IPS-18a (cell line): ENCODE data around the gene IL1A.

Source experiments
- H3K27ac ChIP-seq: one replicate; pipeline ENCODE4 v1.5.1; 2013; ENCODE audit warnings: low read length
- H3K27me3 ChIP-seq: one replicate; pipeline ENCODE4 v1.6.1; 2013; ENCODE audit warnings: mild to moderate bottlenecking, low read length; ENCODE audit not compliant: control insufficient read depth, insufficient read depth
- H3K36me3 ChIP-seq: one replicate; pipeline ENCODE4 v1.6.1; 2013; ENCODE audit warnings: low read depth, low read length; ENCODE audit not compliant: control insufficient read depth
- H3K4me1 ChIP-seq: one replicate; pipeline ENCODE4 v1.6.1; 2013; ENCODE audit warnings: low read depth, low read length; ENCODE audit not compliant: control insufficient read depth
- H3K4me3 ChIP-seq: one replicate; pipeline ENCODE4 v1.5.1; 2013; ENCODE audit warnings: low read length
- H3K9ac ChIP-seq: one replicate; pipeline ENCODE4 v1.6.1; 2013; ENCODE audit warnings: mild to moderate bottlenecking, low read length, moderate library complexity
- H3K9me3 ChIP-seq: one replicate; pipeline ENCODE4 v1.6.1; 2013; ENCODE audit warnings: low read depth, low read length; ENCODE audit not compliant: control insufficient read depth

IL1A gene

GRCh38 chr2:112730216-112730615 lies 54.1 kb downstream of the IL1A start:
- Histone ChIP-seq H3K4me1 (no peaks in the 10 kb centered on the region), H3K27me3 (no peaks in the 10 kb centered on the region), H3K9me3 (no peaks in the 10 kb centered on the region), H3K4me3 (no peak overlapping the region), H3K36me3 (no peaks in the 10 kb centered on the region), H3K9ac (no peak overlapping the region), H3K27ac (no peak overlapping the region)

DNA sequence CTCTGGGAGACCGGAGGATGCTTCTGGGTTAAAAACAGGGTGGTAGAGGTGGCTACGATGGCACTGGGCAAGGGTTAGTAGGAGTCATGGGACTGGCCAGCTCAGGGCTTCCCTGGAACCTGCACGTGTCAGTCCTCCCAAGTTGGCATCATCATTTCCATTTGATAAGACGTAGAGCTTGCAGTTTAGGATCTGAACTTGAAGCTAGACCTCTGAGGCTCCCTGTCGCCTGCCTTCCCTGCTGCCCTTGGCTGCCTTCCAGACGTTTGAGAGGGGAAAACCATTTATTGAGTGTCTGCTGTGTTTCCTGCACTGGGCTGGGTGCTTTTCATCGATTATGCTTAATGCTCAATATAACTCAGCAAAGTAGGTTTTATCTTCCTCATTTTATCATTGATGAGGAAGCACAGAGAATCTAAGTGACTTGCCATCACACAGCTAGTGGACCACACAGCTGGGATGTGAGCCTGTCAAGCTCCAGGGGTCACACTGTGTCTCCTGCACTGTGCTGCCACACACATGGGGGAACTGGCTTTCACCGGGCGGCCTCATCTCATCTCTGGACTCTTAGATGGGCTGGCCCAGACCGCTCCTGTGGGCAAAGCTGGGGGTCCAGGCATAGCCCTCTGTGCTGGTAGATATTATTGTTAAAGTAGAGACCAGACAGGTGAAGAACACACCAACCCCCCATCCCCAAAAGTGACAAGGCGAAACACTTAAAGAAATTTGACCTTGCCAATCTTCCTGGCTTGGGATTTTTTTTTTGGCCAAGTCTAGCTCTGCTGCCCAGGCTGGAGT lies 55.7 kb downstream of the IL1A start:
- Histone ChIP-seq H3K27ac (no peak overlapping the region), H3K27me3 (no peaks in the 10 kb centered on the region), H3K9ac (no peak overlapping the region), H3K4me1 (no peaks in the 10 kb centered on the region), H3K36me3 (no peaks in the 10 kb centered on the region), H3K4me3 (no peak overlapping the region), H3K9me3 (no peaks in the 10 kb centered on the region)

- Histone ChIP-seq H3K4me3 (no peak overlapping the region), H3K27me3 (no peaks in the 10 kb centered on the region), H3K9me3 (no peaks in the 10 kb centered on the region), H3K27ac (no peak overlapping the region), H3K4me1 (no peaks in the 10 kb centered on the region), H3K36me3 (no peaks in the 10 kb centered on the region), H3K9ac (no peak overlapping the region)
Observed at GRCh38 chr2:112728029-112728362, 56.3 kb downstream of the IL1A start.

GRCh38 chr2:112727276-112728028 lies 56.8 kb downstream of the IL1A start:
- Histone ChIP-seq H3K9ac (no peak overlapping the region), H3K27ac (no peak overlapping the region), H3K36me3 (no peaks in the 10 kb centered on the region)

DNA sequence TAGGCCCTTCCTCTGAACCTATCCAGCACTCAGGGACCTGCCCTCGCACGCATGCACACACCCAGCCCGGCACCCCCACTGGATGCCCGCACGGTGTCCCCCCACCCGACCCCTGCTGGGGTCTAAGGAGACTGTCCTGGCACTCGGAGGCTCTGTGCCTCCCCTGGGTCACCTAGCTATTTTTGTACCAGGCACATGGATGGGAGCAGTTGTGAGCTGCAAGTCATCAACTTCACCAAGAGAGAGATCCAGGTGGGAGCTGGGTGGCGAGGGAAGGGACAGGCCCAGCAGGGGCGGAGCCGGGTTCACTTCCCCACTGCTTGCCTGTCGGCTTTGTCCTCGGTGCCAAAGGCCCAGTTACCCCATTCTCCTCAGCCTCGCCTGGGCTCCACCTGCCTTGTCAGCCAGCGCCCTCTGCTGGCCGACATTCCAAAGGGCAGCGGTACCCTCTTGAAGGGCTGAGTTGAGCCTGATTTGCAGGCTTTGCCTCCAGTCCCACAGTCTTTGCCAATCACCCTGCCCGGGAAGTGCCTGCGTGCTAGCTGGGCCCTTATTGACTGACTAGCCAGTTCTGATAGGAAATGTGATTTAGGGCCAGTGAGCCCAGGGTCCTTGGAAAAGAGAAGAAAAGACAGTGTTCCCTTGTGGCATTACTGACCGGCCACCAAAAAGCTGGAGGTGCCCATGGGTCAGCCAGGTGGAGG lies 57.7 kb downstream of the IL1A start:
- H3K9ac ChIP-seq = no peak overlapping the region

More at GRCh38 chr2:112727276-112728028, 56.8 kb downstream of the IL1A start:
- Histone ChIP-seq H3K4me3 (no peak overlapping the region), H3K27me3 (no peaks in the 10 kb centered on the region), H3K4me1 (no peaks in the 10 kb centered on the region), H3K9me3 (no peaks in the 10 kb centered on the region)

DNA sequence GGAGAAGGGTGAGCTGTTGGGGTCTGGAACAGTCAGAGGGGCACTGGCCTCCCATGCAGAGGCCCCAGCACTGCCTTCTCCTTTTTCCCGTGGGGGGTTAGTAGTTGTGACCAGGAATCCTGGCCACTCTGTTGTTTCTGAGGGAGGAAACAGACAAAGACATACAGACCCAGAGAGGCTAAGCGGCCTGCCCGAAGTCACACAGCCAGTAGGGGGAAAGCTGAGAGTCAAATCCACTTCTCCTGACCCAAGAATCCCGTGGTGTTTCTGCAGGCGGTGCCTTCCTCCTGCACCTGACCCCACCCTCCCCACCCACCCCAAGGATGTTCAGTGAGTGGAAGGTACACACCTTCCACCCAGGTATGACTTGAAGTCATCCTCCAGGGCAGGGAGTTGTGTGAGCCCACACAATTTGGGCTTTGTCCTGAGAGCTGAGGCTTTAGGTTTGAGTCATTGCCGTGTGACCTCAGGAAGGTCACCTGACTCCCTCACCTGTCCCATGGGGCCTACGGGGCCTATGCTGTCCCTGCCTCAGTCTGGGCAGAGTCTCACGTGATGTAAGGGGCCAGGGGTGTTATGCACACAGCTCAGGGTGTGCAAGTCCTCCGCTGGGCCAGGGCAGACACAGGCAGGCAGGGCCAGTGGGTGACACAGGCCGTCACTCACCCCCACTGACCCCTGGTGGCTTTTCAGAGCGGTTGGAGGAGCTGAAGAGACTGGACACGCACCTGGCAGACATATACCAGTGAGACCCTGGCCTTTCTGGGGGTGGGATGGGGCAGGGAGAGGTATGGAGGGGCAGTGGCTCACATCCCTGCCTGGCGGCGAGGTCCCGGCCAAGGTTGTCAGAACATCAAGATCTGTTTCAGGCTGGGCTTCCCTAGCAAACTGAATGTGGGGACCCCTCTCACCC lies 58.5 kb downstream of the IL1A start:
- Histone ChIP-seq H3K9me3 (no peaks in the 10 kb centered on the region), H3K4me3 (no peak overlapping the region), H3K27me3 (no peaks in the 10 kb centered on the region), H3K9ac (no peak overlapping the region), H3K27ac (no peak overlapping the region), H3K36me3 (no peaks in the 10 kb centered on the region), H3K4me1 (no peaks in the 10 kb centered on the region)

More for the DNA sequence above, 57.7 kb downstream of the IL1A start:
- Histone ChIP-seq H3K4me3 (no peak overlapping the region), H3K27ac (no peak overlapping the region), H3K27me3 (no peaks in the 10 kb centered on the region), H3K36me3 (no peaks in the 10 kb centered on the region), H3K4me1 (no peaks in the 10 kb centered on the region), H3K9me3 (no peaks in the 10 kb centered on the region)

GRCh38 chr2:112724591-112725525 lies 59.4 kb downstream of the IL1A start:
- H3K27me3 ChIP-seq = no peaks in the 10 kb centered on the region
- no peaks in the 10 kb centered on the region for H3K9me3 ChIP-seq
- H3K36me3 ChIP-seq = no peaks in the 10 kb centered on the region
- no peaks in the 10 kb centered on the region for H3K4me1 ChIP-seq
- H3K27ac ChIP-seq = no peak overlapping the region
- no peak overlapping the region for H3K9ac ChIP-seq
- no peak overlapping the region for H3K4me3 ChIP-seq

DNA sequence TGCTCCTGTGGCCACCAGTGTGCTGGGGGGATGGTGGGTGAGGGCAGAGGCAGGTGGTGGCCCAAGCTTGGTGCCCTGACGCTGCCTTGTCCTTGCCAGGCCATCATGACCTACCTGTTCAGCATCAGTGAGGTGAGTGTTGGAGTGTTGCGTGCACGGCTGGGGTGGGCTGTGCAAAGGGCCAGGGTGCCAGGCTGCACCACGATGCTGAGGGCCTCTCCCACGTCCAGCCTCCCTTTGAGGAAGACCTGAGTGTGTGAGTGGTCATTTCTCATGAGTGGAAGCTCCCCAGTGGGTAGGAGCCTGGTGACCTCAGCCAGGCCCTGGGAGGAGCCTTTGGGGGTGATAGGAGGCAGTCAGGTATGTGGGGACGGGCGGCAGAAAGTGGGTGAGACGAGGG lies 60.3 kb downstream of the IL1A start:
- no peak overlapping the region for H3K4me3 ChIP-seq
- no peaks in the 10 kb centered on the region for H3K27me3 ChIP-seq
- H3K9me3 ChIP-seq = no peaks in the 10 kb centered on the region
- no peaks in the 10 kb centered on the region for H3K4me1 ChIP-seq
- no peak overlapping the region for H3K27ac ChIP-seq
- no peak overlapping the region for H3K9ac ChIP-seq
- H3K36me3 ChIP-seq = no peaks in the 10 kb centered on the region
